Keratinocyte (primary cell): ENCODE results near the gene DTX3L.

ENCODE experiments used
- CTCF ChIP-seq, 3 experiments: IDR thresholded peaks in 1 of 3; conservative IDR thresholded peaks in 1 of 3; optimal IDR thresholded peaks in 1 of 3; 2 replicates in 2 of 3; 3 replicates in 1 of 3; pipeline versions ENCODE3 to v1.5.1; 2011; ENCODE audit warnings: low read length in 3 of 3, mild to moderate bottlenecking in 3 of 3, moderate library complexity in 2 of 3, control low read depth in 1 of 3, inconsistent platforms in 1 of 3; ENCODE audit not compliant: insufficient read depth in 2 of 3; ENCODE audit errors: extremely low read depth in 1 of 3
- EZH2 ChIP-seq: IDR thresholded peaks from one replicate; pipeline ENCODE4 v1.6.1; 2012; ENCODE audit warnings: inconsistent platforms, mild to moderate bottlenecking, low read length, moderate library complexity

GRCh38 chr3:122618614-122619013 lies 54.5 kb downstream of the DTX3L start:
- TF ChIP-seq EZH2 (no peak), CTCF (optimal IDR thresholded peaks at IDR 0.05 in 1 of 3, IDR thresholded peaks at IDR 0.05 in 1 of 3, conservative IDR thresholded peaks at IDR 0.05 in 1 of 3; ENCODE audit: extremely low read depth in 1 of 3, insufficient read depth in 2 of 3, low read length in 3 of 3) (no peak)
